Progenitor cell of endocrine pancreas (in vitro differentiated cells): Measurements from ENCODE around the gene CEL. TPM values are rescaled to one million over a fixed set of nuclear protein-coding genes. Genes with fewer than 3 reads are reported as not detected.

Source experiments
- DNase-seq: peaks from one replicate; pipeline ENCODE4 v3.0.0; 2021; ENCODE audit warnings: low spot score; ENCODE audit not compliant: unreplicated experiment
- H3K27ac Mint-ChIP-seq: 2 replicates; pipeline ENCODE4 v1.8.0; 2021; ENCODE audit warnings: mild to moderate bottlenecking, moderate library complexity, mixed read lengths
- H3K27me3 Mint-ChIP-seq: 2 replicates; pipeline ENCODE4 v1.8.0; 2021; ENCODE audit warnings: mixed read lengths
- H3K36me3 Mint-ChIP-seq: 2 replicates; pipeline ENCODE4 v1.8.0; 2022; ENCODE audit warnings: mixed read lengths; ENCODE audit not compliant: insufficient read depth
- H3K4me1 Mint-ChIP-seq: 2 replicates; pipeline ENCODE4 v1.8.0; 2021; ENCODE audit warnings: low read depth, mixed read lengths
- H3K4me3 Mint-ChIP-seq: 2 replicates; pipeline ENCODE4 v1.8.0; 2021; ENCODE audit warnings: low read depth, mild to moderate bottlenecking, moderate library complexity, mixed read lengths
- H3K9me3 Mint-ChIP-seq: 2 replicates; pipeline ENCODE4 v1.8.0; 2021; ENCODE audit warnings: low read depth, mixed read lengths
- CTCF ChIP-seq: fragments of 200-600 bp; sonication (generic); IDR thresholded peaks from one replicate; pipeline ENCODE4 v1.5.0; 2021; ENCODE audit warnings: antibody characterized with exemption, mild to moderate bottlenecking; ENCODE audit not compliant: unreplicated experiment
- total RNA-seq: library from RNA; stranded (reverse); gene quantifications from 2 replicates; pipeline ENCODE4 v1.2.1, GENCODE V29; 2021

The CEL gene
- total RNA-seq, 1 donor from 2014 or later, result 5.2 TPM

GRCh38 chr9:133098871-133099270 lies 37.1 kb downstream of the CEL start:
- H3K36me3 Mint-ChIP-seq, result peaks cover 52% of the 10 kb centered on the region

GRCh38 chr9:133099726-133100505 lies 38.1 kb downstream of the CEL start:
- Mint-ChIP-seq H3K27ac (no peak overlapping the region), H3K4me3 (no peak overlapping the region), H3K27me3 (no peaks in the 10 kb centered on the region), H3K9me3 (peaks cover 14% of the 10 kb centered on the region), H3K4me1 (no peaks in the 10 kb centered on the region), H3K36me3 (peaks cover 51% of the 10 kb centered on the region)
- TF ChIP-seq CTCF, result no peak
- no peak for DNase-seq

More at GRCh38 chr9:133098871-133099270, 37.1 kb downstream of the CEL start:
- Mint-ChIP-seq H3K27me3 (no peaks in the 10 kb centered on the region), H3K4me1 (no peaks in the 10 kb centered on the region), H3K4me3 (no peak overlapping the region), H3K27ac (no peak overlapping the region), H3K9me3 (peaks cover 15% of the 10 kb centered on the region)
- TF ChIP-seq CTCF, result no peak
- DNase-seq, result no peak

- H3K36me3 Mint-ChIP-seq, result peaks cover 46% of the 10 kb centered on the region
Measured at GRCh38 chr9:133100506-133101355, 39.0 kb downstream of the CEL start.

GRCh38 chr9:133101356-133102189 lies 39.8 kb downstream of the CEL start:
- H3K9me3 Mint-ChIP-seq, result peaks cover 1% of the 10 kb centered on the region
- no peaks in the 10 kb centered on the region for H3K27me3 Mint-ChIP-seq
- peaks cover 40% of the 10 kb centered on the region for H3K36me3 Mint-ChIP-seq
- no peak for TF ChIP-seq CTCF
- peak overlapping the region; percentile 49 for H3K27ac Mint-ChIP-seq
- H3K4me1 Mint-ChIP-seq, result no peaks in the 10 kb centered on the region
- no peak for DNase-seq
- H3K4me3 Mint-ChIP-seq, result no peak overlapping the region

More at GRCh38 chr9:133100506-133101355, 39.0 kb downstream of the CEL start:
- H3K4me1 Mint-ChIP-seq, result no peaks in the 10 kb centered on the region
- H3K4me3 Mint-ChIP-seq, result no peak overlapping the region
- H3K27me3 Mint-ChIP-seq, result no peaks in the 10 kb centered on the region
- H3K27ac Mint-ChIP-seq, result peak overlapping the region; percentile 49
- peaks cover 10% of the 10 kb centered on the region for H3K9me3 Mint-ChIP-seq
- DNase-seq, result no peak
- TF ChIP-seq CTCF, result no peak
